Ascending aorta (tissue), 2 donors: Measurements from ENCODE around the gene TRA2A. TPM values are rescaled to one million over a fixed set of nuclear protein-coding genes. Genes with fewer than 3 reads are reported as not detected.
A peak's percentile ranks its signal among the peaks of the same experiment; 100 is the strongest.

Experiments
- DNase-seq, 2 donors: peaks; one replicate each; pipeline ENCODE4 v3.0.0-alpha.2; 2019; ENCODE audit warnings: low spot score in 2 of 2
- H3K27ac ChIP-seq, 2 donors: fragments of 200-600 bp; sonication (generic); one replicate each; pipeline ENCODE4 v1.5.1; 2016 to 2017; ENCODE audit warnings: mild to moderate bottlenecking in 1 of 2
- H3K27me3 ChIP-seq: fragments of 200-600 bp; sonication (generic); one replicate; pipeline ENCODE4 v1.5.1; 2017
- H3K36me3 ChIP-seq, 2 donors: fragments of 200-600 bp; sonication (generic); one replicate each; pipeline ENCODE4 v1.5.1; 2016
- H3K4me1 ChIP-seq, 2 donors: fragments of 200-600 bp; sonication (generic); one replicate each; pipeline ENCODE4 v1.5.1; 2016 to 2017; ENCODE audit warnings: mild to moderate bottlenecking in 1 of 2
- H3K4me3 ChIP-seq, 2 donors: fragments of 200-600 bp; sonication (generic); one replicate each; pipeline ENCODE4 v1.5.1; 2016 to 2017; ENCODE audit warnings: mild to moderate bottlenecking in 1 of 2
- H3K9me3 ChIP-seq, 2 donors: fragments of 200-600 bp; sonication (generic); one replicate each; pipeline ENCODE4 v1.5.1; 2016
- intact Hi-C: fragments of 100-400 bp; cut with DNase I; formaldehyde crosslinking; loops from one replicate; pipeline ENCODE4 v1.15.1; 2023
- total RNA-seq: library from RNA; depleted of rRNA; stranded (reverse); fragments of >200 nt; gene quantifications from one replicate; pipeline ENCODE4 v1.1.0, GENCODE V29; 2016
- TF ChIP-seq, protein P1 (sequence below), 3 experiments: fragments of 200-600 bp in 2 of 3; fragments of 450-650 bp in 1 of 3; sonication (generic) in 2 of 3; IDR thresholded peaks; one replicate each; pipeline ENCODE4 v1.5.1; 2016 to 2019; ENCODE audit warnings: antibody characterized with exemption in 3 of 3, mild to moderate bottlenecking in 1 of 3, moderate library complexity in 1 of 3

TRA2A gene
- total RNA-seq, 1 donor from 2014 or later = 14.4 TPM

DNA sequence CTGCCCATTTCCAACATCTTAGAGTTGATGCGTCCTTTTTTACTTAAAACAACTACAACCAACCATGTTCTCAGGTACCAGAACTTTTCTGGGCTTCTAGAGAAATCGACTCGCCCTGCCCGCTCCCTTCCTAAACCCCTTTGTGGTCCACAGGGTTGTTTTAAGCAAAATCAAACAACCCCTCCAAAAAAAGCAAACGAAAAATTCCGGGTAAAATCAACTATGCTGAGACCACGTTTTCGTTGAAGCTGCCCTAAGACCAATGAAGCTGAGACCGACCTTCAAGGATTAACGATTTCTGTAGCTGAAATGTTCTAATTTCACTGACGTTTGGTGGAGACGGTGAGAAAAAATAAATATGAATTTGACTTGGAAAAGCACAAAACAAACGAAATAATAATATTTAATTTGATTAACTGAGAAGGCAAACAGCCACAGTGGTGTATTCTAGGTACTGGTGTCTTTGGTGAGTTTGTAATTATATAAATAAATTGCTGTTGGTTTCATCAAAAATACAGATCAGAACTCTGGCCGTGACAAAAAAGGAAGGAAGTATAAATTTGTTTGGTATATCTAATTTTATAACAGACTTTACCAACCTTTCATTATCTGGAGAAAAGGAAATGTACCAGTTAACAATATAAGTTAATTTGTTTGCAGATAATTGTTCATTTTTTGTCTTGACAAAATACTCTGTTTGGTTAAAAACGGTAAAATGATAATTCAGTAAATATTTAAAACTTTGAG lies 56.8 kb downstream of the TRA2A start:
- intact Hi-C loops = loop anchor here (5.0 kb wide), 1 partner anchor 913 kb away; no protein-coding TSS in a partner anchor
- Histone ChIP-seq H3K9me3 (no peaks in the 10 kb centered on the region), H3K36me3 (no peaks in the 10 kb centered on the region), H3K27me3 (peaks cover 64% of the 10 kb centered on the region), H3K27ac (no peak overlapping the region), H3K4me1 (peaks cover 0 to 18% of the 10 kb centered on the region in 2 donors), H3K4me3 (no peak overlapping the region)
- TF ChIP-seq, protein P1, sequence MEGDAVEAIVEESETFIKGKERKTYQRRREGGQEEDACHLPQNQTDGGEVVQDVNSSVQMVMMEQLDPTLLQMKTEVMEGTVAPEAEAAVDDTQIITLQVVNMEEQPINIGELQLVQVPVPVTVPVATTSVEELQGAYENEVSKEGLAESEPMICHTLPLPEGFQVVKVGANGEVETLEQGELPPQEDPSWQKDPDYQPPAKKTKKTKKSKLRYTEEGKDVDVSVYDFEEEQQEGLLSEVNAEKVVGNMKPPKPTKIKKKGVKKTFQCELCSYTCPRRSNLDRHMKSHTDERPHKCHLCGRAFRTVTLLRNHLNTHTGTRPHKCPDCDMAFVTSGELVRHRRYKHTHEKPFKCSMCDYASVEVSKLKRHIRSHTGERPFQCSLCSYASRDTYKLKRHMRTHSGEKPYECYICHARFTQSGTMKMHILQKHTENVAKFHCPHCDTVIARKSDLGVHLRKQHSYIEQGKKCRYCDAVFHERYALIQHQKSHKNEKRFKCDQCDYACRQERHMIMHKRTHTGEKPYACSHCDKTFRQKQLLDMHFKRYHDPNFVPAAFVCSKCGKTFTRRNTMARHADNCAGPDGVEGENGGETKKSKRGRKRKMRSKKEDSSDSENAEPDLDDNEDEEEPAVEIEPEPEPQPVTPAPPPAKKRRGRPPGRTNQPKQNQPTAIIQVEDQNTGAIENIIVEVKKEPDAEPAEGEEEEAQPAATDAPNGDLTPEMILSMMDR (IDR thresholded peaks at IDR 0.05) = no peak
- no peak for DNase-seq

GRCh38 chr7:23474094-23474828 lies 57.5 kb downstream of the TRA2A start:
- Histone ChIP-seq H3K4me3 (peak overlapping the region; percentile 17 to 35), H3K27ac (no peak overlapping the region), H3K4me1 (peaks cover 4 to 19% of the 10 kb centered on the region in 2 donors), H3K36me3 (no peaks in the 10 kb centered on the region), H3K27me3 (peaks cover 70% of the 10 kb centered on the region), H3K9me3 (no peaks in the 10 kb centered on the region)
- intact Hi-C loops = loop anchor here (5.0 kb wide), 1 partner anchor 912 kb away; no protein-coding TSS in a partner anchor
- TF ChIP-seq, protein P1 (IDR thresholded peaks at IDR 0.05) = no peak
- DNase-seq = peak in 1 of 2 donors; percentile 71

GRCh38 chr7:23473844-23474093 lies 58.0 kb downstream of the TRA2A start:
- peak overlapping the region; percentile 17 to 35 for H3K4me3 ChIP-seq
- intact Hi-C loops = loop anchor here (5.0 kb wide), 1 partner anchor 911 kb away; no protein-coding TSS in a partner anchor
- no peak overlapping the region for H3K27ac ChIP-seq
- TF ChIP-seq, protein P1 (IDR thresholded peaks at IDR 0.05) = no peak
- H3K27me3 ChIP-seq = peaks cover 71% of the 10 kb centered on the region
- no peak for DNase-seq
- H3K9me3 ChIP-seq = no peaks in the 10 kb centered on the region
- H3K36me3 ChIP-seq = no peaks in the 10 kb centered on the region
- H3K4me1 ChIP-seq = peaks cover 8 to 23% of the 10 kb centered on the region in 2 donors

- DNase-seq = no peak
- TF ChIP-seq, protein P1 (IDR thresholded peaks at IDR 0.05) = no peak
- intact Hi-C loops = loop anchor here (5.0 kb wide), 1 partner anchor 911 kb away; no protein-coding TSS in a partner anchor
- no peak overlapping the region for H3K27ac ChIP-seq
- H3K36me3 ChIP-seq = no peaks in the 10 kb centered on the region
- H3K27me3 ChIP-seq = peaks cover 71% of the 10 kb centered on the region
- no peak overlapping the region for H3K4me3 ChIP-seq
- peaks cover 8 to 29% of the 10 kb centered on the region in 2 donors for H3K4me1 ChIP-seq
- H3K9me3 ChIP-seq = no peaks in the 10 kb centered on the region
Measured at GRCh38 chr7:23472956-23473843, 58.6 kb downstream of the TRA2A start.

GRCh38 chr7:23472556-23472955 lies 59.2 kb downstream of the TRA2A start:
- Histone ChIP-seq H3K27ac (no peak overlapping the region), H3K36me3 (no peaks in the 10 kb centered on the region), H3K9me3 (no peaks in the 10 kb centered on the region), H3K27me3 (peaks cover 69% of the 10 kb centered on the region), H3K4me3 (no peak overlapping the region), H3K4me1 (peaks cover 8 to 34% of the 10 kb centered on the region in 2 donors)
- intact Hi-C loops = loop anchor here (5.0 kb wide), 1 partner anchor 910 kb away; no protein-coding TSS in a partner anchor
- DNase-seq = no peak
- TF ChIP-seq, protein P1 (IDR thresholded peaks at IDR 0.05) = no peak
